Tibial nerve (tissue), 4 donors: ENCODE results near the gene P2RX5.

Source experiments
- CTCF ChIP-seq, 5 experiments: fragments of 200-600 bp in 3 of 5; fragments of 450-650 bp in 2 of 5; sonication (generic) in 3 of 5; IDR thresholded peaks; one replicate each; pipeline ENCODE4 v1.5.1; 2016 to 2019; ENCODE audit warnings: antibody characterized with exemption in 5 of 5, mild to moderate bottlenecking in 3 of 5, moderate library complexity in 2 of 5
- EP300 ChIP-seq, 2 donors: sonication (generic); formaldehyde crosslinking; IDR thresholded peaks; one replicate each; pipeline ENCODE4 v1.6.1; 2017; ENCODE audit warnings: antibody characterized with exemption in 2 of 2, mild to moderate bottlenecking in 1 of 2

- TF ChIP-seq CTCF (IDR thresholded peaks at IDR 0.05) (no peak), EP300 (IDR thresholded peaks at IDR 0.05) (no peak)
Observed at GRCh38 chr17:3660311-3660891, 35.6 kb downstream of the P2RX5 start.
